Testis (tissue), 2 donors: Measurements from ENCODE around the gene TMEM117.

Experiments used
- CTCF ChIP-seq, 3 experiments: fragments of 450-650 bp in 2 of 3; fragments of 200-600 bp in 1 of 3; sonication (generic) in 1 of 3; IDR thresholded peaks; one replicate each; pipeline ENCODE4 v1.5.1; 2016 to 2019; ENCODE audit warnings: antibody characterized with exemption in 3 of 3, mild to moderate bottlenecking in 2 of 3, moderate library complexity in 1 of 3
- POLR2A ChIP-seq: fragments of 450-650 bp; IDR thresholded peaks from one replicate; pipeline ENCODE4 v1.6.1; 2017; ENCODE audit warnings: antibody characterized with exemption, mild to moderate bottlenecking, moderate library complexity

GRCh38 chr12:43898474-43898873 is 62.6 kb downstream of the TMEM117 start:
- TF ChIP-seq CTCF (IDR thresholded peaks at IDR 0.05) (no peak), POLR2A (no peak)
